DND-41 (cell line): ENCODE data around the gene PDCD4.

ENCODE experiments used
- ATAC-seq: fragments of 200-7000 bp; cut with Tn5 transposase; 3 replicates; pipeline ENCODE4 v1.9.1; 2021; ENCODE audit warnings: low read depth; ENCODE audit not compliant: insufficient read depth
- DNase-seq: peaks from one replicate; pipeline ENCODE4 v3.0.0-alpha.2; 2020
- H2AFZ ChIP-seq: 2 replicates; pipeline ENCODE4 v1.6.0; 2012; ENCODE audit warnings: low read depth, low read length
- H3K27ac ChIP-seq: 2 replicates; pipeline ENCODE4 v1.5.1; 2012; ENCODE audit warnings: low read length, inconsistent platforms
- H3K27me3 ChIP-seq: fragments of 200-600 bp; sonication (generic); 2 replicates; pipeline ENCODE4 v1.6.0; 2012; ENCODE audit warnings: low read length, mild to moderate bottlenecking, inconsistent platforms; ENCODE audit not compliant: insufficient read depth, poor library complexity
- H3K36me3 ChIP-seq: 2 replicates; pipeline ENCODE4 v1.5.1; 2012; ENCODE audit warnings: low read length, inconsistent platforms; ENCODE audit not compliant: insufficient read depth
- H3K4me1 ChIP-seq: 2 replicates; pipeline ENCODE4 v1.5.1; 2012; ENCODE audit warnings: mild to moderate bottlenecking, low read length; ENCODE audit not compliant: insufficient read depth
- H3K4me2 ChIP-seq: 2 replicates; pipeline ENCODE4 v1.6.0; 2012; ENCODE audit warnings: mild to moderate bottlenecking, moderate library complexity, low read length, inconsistent platforms; ENCODE audit not compliant: insufficient read depth
- H3K4me3 ChIP-seq, 2 experiments: fragments of 200-600 bp in 1 of 2; shearing (Covaris generic) in 1 of 2; 2 replicates each; pipeline ENCODE4 v1.5.1; 2012 to 2016; ENCODE audit warnings: inconsistent platforms in 2 of 2, low read length in 2 of 2, mild to moderate bottlenecking in 2 of 2, low read depth in 1 of 2, moderate library complexity in 1 of 2
- H3K79me2 ChIP-seq: 2 replicates; pipeline ENCODE4 v1.6.0; 2012; ENCODE audit warnings: low read length, inconsistent platforms; ENCODE audit not compliant: insufficient read depth
- H3K9ac ChIP-seq: 2 replicates; pipeline ENCODE4 v1.6.0; 2012; ENCODE audit warnings: low read depth, mild to moderate bottlenecking, inconsistent platforms, low read length, moderate library complexity
- H3K9me3 ChIP-seq: 2 replicates; pipeline ENCODE4 v1.5.1; 2012; ENCODE audit warnings: low read length, moderate library complexity, mild to moderate bottlenecking, inconsistent platforms; ENCODE audit not compliant: insufficient read depth, severe bottlenecking
- H4K20me1 ChIP-seq: 2 replicates; pipeline ENCODE4 v1.6.0; 2012; ENCODE audit warnings: low read length; ENCODE audit not compliant: insufficient read depth
- EZH2 ChIP-seq: IDR thresholded peaks from 3 replicates; pipeline ENCODE4 v1.6.1; 2012; ENCODE audit warnings: borderline replicate concordance, low read depth, mild to moderate bottlenecking, moderate library complexity, low read length, inconsistent platforms; ENCODE audit not compliant: severe bottlenecking
- TF ChIP-seq, protein P1 (sequence below): IDR thresholded peaks from 2 replicates; pipeline ENCODE4 v1.5.1; 2012; ENCODE audit warnings: borderline replicate concordance, low read length, moderate library complexity, mild to moderate bottlenecking; ENCODE audit not compliant: poor library complexity, severe bottlenecking; ENCODE audit errors: extremely low read depth

PDCD4 gene

DNA sequence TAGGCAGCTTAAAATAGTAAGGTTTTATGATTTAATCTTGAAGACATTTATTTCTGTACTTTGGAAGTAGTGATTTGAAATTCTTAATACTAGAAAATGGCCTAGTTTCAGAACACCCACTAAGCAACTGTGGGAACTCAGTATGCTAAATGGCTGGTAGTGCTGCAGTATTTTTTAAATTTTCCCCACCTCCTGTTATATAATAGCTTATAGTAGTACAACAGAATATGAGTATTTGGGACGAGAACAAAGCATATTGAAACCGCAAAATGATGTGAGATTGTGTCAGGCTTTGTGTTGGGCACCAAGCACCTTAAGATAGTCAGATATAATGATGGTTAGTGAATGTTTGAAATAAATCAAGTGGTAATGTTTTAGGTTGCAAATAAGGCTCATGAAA, 55.7 kb downstream of the PDCD4 start:
- ATAC-seq, result no peak
- TF ChIP-seq, protein P1, sequence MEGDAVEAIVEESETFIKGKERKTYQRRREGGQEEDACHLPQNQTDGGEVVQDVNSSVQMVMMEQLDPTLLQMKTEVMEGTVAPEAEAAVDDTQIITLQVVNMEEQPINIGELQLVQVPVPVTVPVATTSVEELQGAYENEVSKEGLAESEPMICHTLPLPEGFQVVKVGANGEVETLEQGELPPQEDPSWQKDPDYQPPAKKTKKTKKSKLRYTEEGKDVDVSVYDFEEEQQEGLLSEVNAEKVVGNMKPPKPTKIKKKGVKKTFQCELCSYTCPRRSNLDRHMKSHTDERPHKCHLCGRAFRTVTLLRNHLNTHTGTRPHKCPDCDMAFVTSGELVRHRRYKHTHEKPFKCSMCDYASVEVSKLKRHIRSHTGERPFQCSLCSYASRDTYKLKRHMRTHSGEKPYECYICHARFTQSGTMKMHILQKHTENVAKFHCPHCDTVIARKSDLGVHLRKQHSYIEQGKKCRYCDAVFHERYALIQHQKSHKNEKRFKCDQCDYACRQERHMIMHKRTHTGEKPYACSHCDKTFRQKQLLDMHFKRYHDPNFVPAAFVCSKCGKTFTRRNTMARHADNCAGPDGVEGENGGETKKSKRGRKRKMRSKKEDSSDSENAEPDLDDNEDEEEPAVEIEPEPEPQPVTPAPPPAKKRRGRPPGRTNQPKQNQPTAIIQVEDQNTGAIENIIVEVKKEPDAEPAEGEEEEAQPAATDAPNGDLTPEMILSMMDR, result no peak
- TF ChIP-seq EZH2, result no peak
- Histone ChIP-seq H3K9me3 (no peaks in the 10 kb centered on the region), H2AFZ (no peak overlapping the region), H3K4me3 (no peak overlapping the region), H3K36me3 (no peaks in the 10 kb centered on the region), H3K9ac (no peak overlapping the region), H3K4me1 (no peaks in the 10 kb centered on the region; the same call in 1 of the 2 replicates), H3K79me2 (peaks cover 100% of the 10 kb centered on the region), H3K27ac (no peak overlapping the region), H4K20me1 (peaks cover 54% of the 10 kb centered on the region), H3K27me3 (no peaks in the 10 kb centered on the region), H3K4me2 (no peak overlapping the region)
- no peak for DNase-seq

- no peak overlapping the region for H2AFZ ChIP-seq
- H3K4me3 ChIP-seq, result no peak overlapping the region
- H3K9ac ChIP-seq, result no peak overlapping the region
- no peak overlapping the region for H3K27ac ChIP-seq
- H3K4me1 ChIP-seq, result no peaks in the 10 kb centered on the region
- H3K9me3 ChIP-seq, result no peaks in the 10 kb centered on the region
- peaks cover 100% of the 10 kb centered on the region for H3K79me2 ChIP-seq
- H4K20me1 ChIP-seq, result peaks cover 74% of the 10 kb centered on the region
- no peak overlapping the region for H3K4me2 ChIP-seq
- TF ChIP-seq, protein P1, result no peak
- TF ChIP-seq EZH2, result no peak
- H3K36me3 ChIP-seq, result peaks cover 3% of the 10 kb centered on the region; the same call in 1 of the 2 replicates
- no peaks in the 10 kb centered on the region for H3K27me3 ChIP-seq
- no peak for DNase-seq
- no peak for ATAC-seq
Observed at GRCh38 chr10:110931769-110932381, 60.1 kb downstream of the PDCD4 start.

DNA sequence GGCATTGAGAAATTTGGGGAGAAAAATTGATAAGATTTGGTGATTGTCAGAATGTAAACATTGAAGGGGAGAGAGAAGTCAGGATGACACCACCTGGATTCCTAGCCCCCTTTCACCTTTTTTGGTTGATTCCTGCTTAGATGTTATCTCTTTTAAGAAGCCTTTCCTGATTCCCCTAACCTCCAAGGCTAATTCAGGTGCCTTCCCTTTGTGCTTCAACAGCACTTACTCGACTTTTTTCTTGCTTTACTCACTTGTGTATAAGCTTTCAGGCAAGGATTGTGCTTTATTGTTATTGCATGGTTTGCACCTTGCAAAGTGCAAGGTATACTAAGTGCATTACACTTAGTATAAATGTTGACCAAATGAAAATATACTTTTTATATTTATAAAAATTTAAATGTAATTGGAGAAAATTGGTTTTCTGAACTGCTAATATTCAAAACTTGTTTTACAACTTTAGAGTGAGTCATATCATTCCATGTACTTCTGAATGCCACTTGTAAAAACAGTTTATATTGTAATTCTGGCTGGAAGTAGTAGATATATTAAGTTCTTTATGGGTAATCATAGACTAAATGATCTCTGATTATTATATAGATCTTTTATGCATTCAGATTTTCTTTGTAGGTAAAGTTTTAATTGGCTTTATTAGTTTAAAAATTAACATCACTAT, 60.9 kb downstream of the PDCD4 start:
- no peaks in the 10 kb centered on the region for H3K9me3 ChIP-seq
- H3K4me2 ChIP-seq, result no peak overlapping the region
- peaks cover 72% of the 10 kb centered on the region for H4K20me1 ChIP-seq
- peaks cover 100% of the 10 kb centered on the region for H3K79me2 ChIP-seq
- no peak for DNase-seq
- peaks cover 3% of the 10 kb centered on the region; the same call in 1 of the 2 replicates for H3K36me3 ChIP-seq
- no peak for TF ChIP-seq EZH2
- TF ChIP-seq, protein P1, result no peak
- H3K4me3 ChIP-seq, result no peak overlapping the region
- no peaks in the 10 kb centered on the region for H3K27me3 ChIP-seq
- no peak overlapping the region for H2AFZ ChIP-seq
- no peak overlapping the region for H3K27ac ChIP-seq
- ATAC-seq, result no peak
- no peaks in the 10 kb centered on the region for H3K4me1 ChIP-seq
- no peak overlapping the region for H3K9ac ChIP-seq
